Natural killer cell (primary cell): ENCODE results near the gene SH3RF2. TPM values are rescaled to one million over a fixed set of nuclear protein-coding genes. Genes with fewer than 3 reads are reported as not detected.

Experiments used
- ATAC-seq, 3 donors: fragments of 150-1000 bp in 2 of 3; fragments of 200-7000 bp in 1 of 3; cut with Tn5 transposase; 1 replicate in 1 of 3; 2 replicates in 2 of 3; pipeline ENCODE4 v1.10.0; 2021; ENCODE audit warnings: mild to moderate bottlenecking in 2 of 3, moderate library complexity in 2 of 3
- DNase-seq, 2 donors: peaks; one replicate each; pipeline versions ENCODE4 v3.0.0 to v3.0.0-alpha.2; 2013 to 2021; ENCODE audit warnings: mixed read lengths in 1 of 2
- H3K27ac ChIP-seq: one replicate; pipeline ENCODE4 v1.5.1; 2013; ENCODE audit warnings: mild to moderate bottlenecking, low read length
- H3K27me3 ChIP-seq: one replicate; pipeline ENCODE4 v1.6.1; 2013; ENCODE audit warnings: low read length; ENCODE audit not compliant: control insufficient read depth, insufficient read depth
- H3K36me3 ChIP-seq: one replicate; pipeline ENCODE4 v1.6.1; 2013; ENCODE audit warnings: low read length; ENCODE audit not compliant: control insufficient read depth, insufficient read depth
- H3K4me1 ChIP-seq: one replicate; pipeline ENCODE4 v1.6.1; 2013; ENCODE audit warnings: low read length; ENCODE audit not compliant: control insufficient read depth, insufficient read depth
- H3K4me3 ChIP-seq: one replicate; pipeline ENCODE4 v1.5.1; 2013; ENCODE audit warnings: low read length
- H3K9me3 ChIP-seq: one replicate; pipeline ENCODE4 v1.6.1; 2013; ENCODE audit warnings: low read length; ENCODE audit not compliant: control insufficient read depth, insufficient read depth
- H3K27ac Mint-ChIP-seq, 2 donors: one replicate each; pipeline ENCODE4 v1.8.0; 2022; ENCODE audit warnings: mild to moderate bottlenecking in 2 of 2, mixed read lengths in 2 of 2, moderate library complexity in 1 of 2
- H3K27me3 Mint-ChIP-seq, 2 donors: one replicate each; pipeline ENCODE4 v1.8.0; 2022; ENCODE audit warnings: low read depth in 2 of 2, mixed read lengths in 2 of 2
- H3K36me3 Mint-ChIP-seq: one replicate; pipeline ENCODE4 v1.8.0; 2022; ENCODE audit warnings: mixed read lengths
- H3K4me1 Mint-ChIP-seq, 2 donors: one replicate each; pipeline ENCODE4 v1.8.0; 2022; ENCODE audit warnings: mixed read lengths in 2 of 2
- H3K4me3 Mint-ChIP-seq: one replicate; pipeline ENCODE4 v1.8.0; 2022; ENCODE audit warnings: mild to moderate bottlenecking, moderate library complexity, mixed read lengths
- H3K9me3 Mint-ChIP-seq, 2 donors: one replicate each; pipeline ENCODE4 v1.8.0; 2022; ENCODE audit warnings: mixed read lengths in 2 of 2
- CTCF ChIP-seq: fragments of 200-600 bp; IDR thresholded peaks from one replicate; pipeline ENCODE4 v1.8.0; 2022; ENCODE audit warnings: antibody characterized with exemption
- WGBS: methylation state at CpG from one replicate; pipeline ENCODE4 v1.1.7; 2013; ENCODE audit warnings: missing lambda C conversion rate; ENCODE audit not compliant: insufficient coverage; 5-methylcytosine and 5-hydroxymethylcytosine counted together
- intact Hi-C: fragments of 100-400 bp; cut with micrococcal nuclease; formaldehyde crosslinking; loops from one replicate; pipeline ENCODE4 v1.14.2; 2022
- total RNA-seq, 4 donors: library from RNA; stranded (reverse); fragments of 120-200 nt in 1 of 4; gene quantifications; one replicate each; pipeline versions ENCODE4 v1.2.3 to v1.2.4, GENCODE V29; 2013 to 2022

Gene SH3RF2
- total RNA-seq, 3 donors from 2014 or later (not counting 1 experiment from before 2014, with no cell fraction given): 0.28 to 0.35 TPM; not detected in 1

GRCh38 chr5:145965804-145966203, 29.4 kb downstream of the SH3RF2 start:
- Mint-ChIP-seq H3K4me3 (no peak overlapping the region), H3K9me3 (no peaks in the 10 kb centered on the region), H3K36me3 (no peaks in the 10 kb centered on the region), H3K27ac (no peak overlapping the region), H3K4me1 (no peaks in the 10 kb centered on the region), H3K27me3 (peaks cover 0 to 4% of the 10 kb centered on the region in 2 donors)
- H3K4me3 ChIP-seq: no peak overlapping the region
- ATAC-seq (no peak), DNase-seq (no peak)
- no peaks in the 10 kb centered on the region for H3K9me3 ChIP-seq
- H3K36me3 ChIP-seq: no peaks in the 10 kb centered on the region
- WGBS: 89% methylated on average over 4 of the region's 4 CpGs
- H3K27me3 ChIP-seq: no peaks in the 10 kb centered on the region
- intact Hi-C loops: no loop called here
- no peak overlapping the region for H3K27ac ChIP-seq
- H3K4me1 ChIP-seq: no peaks in the 10 kb centered on the region
- no peak for TF ChIP-seq CTCF

- ATAC-seq: no peak
- Mint-ChIP-seq H3K36me3 (no peaks in the 10 kb centered on the region), H3K27ac (no peak overlapping the region)
Observed at GRCh38 chr5:145967296-145967695, 30.9 kb downstream of the SH3RF2 start.

GRCh38 chr5:145968970-145969713, 32.8 kb downstream of the SH3RF2 start:
- Histone ChIP-seq H3K9me3 (no peaks in the 10 kb centered on the region), H3K36me3 (no peaks in the 10 kb centered on the region), H3K4me1 (no peaks in the 10 kb centered on the region), H3K27ac (no peak overlapping the region), H3K4me3 (no peak overlapping the region), H3K27me3 (no peaks in the 10 kb centered on the region)
- intact Hi-C loops: no loop called here
- 85% methylated on average over 4 of the region's 4 CpGs for WGBS
- ATAC-seq (no peak), DNase-seq (no peak)
- Mint-ChIP-seq H3K36me3 (no peaks in the 10 kb centered on the region), H3K9me3 (no peaks in the 10 kb centered on the region), H3K27me3 (peaks cover 0 to 4% of the 10 kb centered on the region in 2 donors), H3K4me3 (no peak overlapping the region), H3K27ac (no peak overlapping the region), H3K4me1 (no peaks in the 10 kb centered on the region)
- TF ChIP-seq CTCF: no peak

More at GRCh38 chr5:145967296-145967695, 30.9 kb downstream of the SH3RF2 start:
- Histone ChIP-seq H3K27me3 (no peaks in the 10 kb centered on the region), H3K9me3 (no peaks in the 10 kb centered on the region), H3K4me1 (no peaks in the 10 kb centered on the region), H3K4me3 (no peak overlapping the region), H3K27ac (no peak overlapping the region), H3K36me3 (no peaks in the 10 kb centered on the region)
- no peaks in the 10 kb centered on the region for H3K9me3 Mint-ChIP-seq
- intact Hi-C loops: no loop called here
- no peaks in the 10 kb centered on the region for H3K4me1 Mint-ChIP-seq
- 100% methylated on average over 2 of the region's 2 CpGs for WGBS
- H3K27me3 Mint-ChIP-seq: peaks cover 0 to 4% of the 10 kb centered on the region in 2 donors
- DNase-seq: no peak
- no peak overlapping the region for H3K4me3 Mint-ChIP-seq
- no peak for TF ChIP-seq CTCF

GRCh38 chr5:145969714-145970092, 33.3 kb downstream of the SH3RF2 start:
- no peaks in the 10 kb centered on the region for H3K27me3 ChIP-seq
- Mint-ChIP-seq H3K27me3 (peaks cover 0 to 4% of the 10 kb centered on the region in 2 donors), H3K4me1 (no peaks in the 10 kb centered on the region), H3K27ac (no peak overlapping the region), H3K4me3 (no peak overlapping the region), H3K9me3 (no peaks in the 10 kb centered on the region), H3K36me3 (no peaks in the 10 kb centered on the region)
- no peak overlapping the region for H3K4me3 ChIP-seq
- H3K27ac ChIP-seq: no peak overlapping the region
- no peaks in the 10 kb centered on the region for H3K4me1 ChIP-seq
- TF ChIP-seq CTCF: no peak
- H3K9me3 ChIP-seq: no peaks in the 10 kb centered on the region
- WGBS: 100% methylated on average over 1 of the region's 2 CpGs
- no peak for DNase-seq
- no peaks in the 10 kb centered on the region for H3K36me3 ChIP-seq
- no peak for ATAC-seq
- intact Hi-C loops: no loop called here
